ENCODE data around the gene FMNL2.
"Not testable (repeated sequence)": the region's sequence is repeated elsewhere in the genome, so short reads cannot be mapped to it uniquely, and the experiment has no call there.

FMNL2 gene

DNA sequence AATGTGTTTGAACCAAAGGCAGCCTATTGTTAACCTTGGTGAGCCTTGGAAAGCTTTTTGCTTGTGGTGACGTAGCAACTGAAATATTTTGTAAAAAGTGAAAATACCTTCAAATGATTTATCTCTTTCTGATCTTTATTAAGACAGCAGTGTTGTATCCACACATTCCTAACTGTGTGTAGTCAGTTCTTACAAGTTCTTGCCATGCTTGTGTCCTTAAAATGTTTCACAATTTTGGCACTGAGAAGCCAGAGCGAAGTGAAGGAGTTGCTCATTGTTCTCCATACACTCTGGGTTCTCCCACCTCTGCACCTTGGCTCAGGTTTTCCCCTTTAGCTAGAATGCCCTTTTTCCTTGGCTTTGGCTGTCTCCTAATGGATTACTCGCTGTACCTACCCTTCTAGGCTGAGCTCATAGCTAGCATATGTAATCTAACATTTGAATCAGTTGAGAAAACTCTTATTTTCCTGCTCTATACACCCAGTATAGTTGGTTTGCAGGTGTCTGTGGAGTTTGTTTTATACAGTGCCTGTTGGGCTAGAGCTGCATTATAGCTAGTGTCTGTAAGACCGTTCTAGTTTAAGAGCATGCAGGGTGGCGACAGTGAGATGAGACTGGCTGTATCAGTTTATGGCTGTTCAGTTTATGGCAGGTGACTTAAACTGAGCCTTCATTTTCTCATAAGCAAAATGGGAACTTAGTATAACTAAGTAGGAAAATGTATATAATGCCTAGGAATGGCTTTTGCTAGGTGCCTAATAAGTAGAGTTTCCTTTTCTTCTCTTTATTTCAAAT lies 45.5 kb downstream of the FMNL2 start:
- DNase-seq (ENCODE audit: insufficient read length, low spot score) (no peak), FAIRE-seq (no peak)
- no peak for TF ChIP-seq TAF1 (IDR thresholded peaks at IDR 0.05; ENCODE audit: low read depth, low read length)
- TF ChIP-seq POU2F2 (IDR thresholded peaks at IDR 0.05; ENCODE audit: low read depth, low read length), result no peak
- no peak for TF ChIP-seq PAX5 (IDR thresholded peaks at IDR 0.05; ENCODE audit: insufficient read depth, low read length, severe bottlenecking)
- no peak for TF ChIP-seq POLR2AphosphoS5 (IDR thresholded peaks at IDR 0.05; ENCODE audit: low read depth, low read length)
- no peak for TF ChIP-seq POLR2A (IDR thresholded peaks at IDR 0.05; ENCODE audit: low read depth, low read length)
- TF ChIP-seq SPI1 (IDR thresholded peaks at IDR 0.05; ENCODE audit: low read depth, low read length), result no peak

GRCh38 chr2:152383702-152384101 lies 48.7 kb downstream of the FMNL2 start:
- DNase-seq (ENCODE audit: insufficient read length, low spot score) (no peak), FAIRE-seq (no peak)
- TF ChIP-seq POLR2A (IDR thresholded peaks at IDR 0.05; ENCODE audit: low read depth, low read length), result no peak
- no peak for TF ChIP-seq PAX5 (IDR thresholded peaks at IDR 0.05; ENCODE audit: insufficient read depth, low read length, severe bottlenecking)
- TF ChIP-seq SPI1 (IDR thresholded peaks at IDR 0.05; ENCODE audit: low read depth, low read length), result no peak
- TF ChIP-seq POLR2AphosphoS5 (IDR thresholded peaks at IDR 0.05; ENCODE audit: low read depth, low read length), result no peak
- TF ChIP-seq TAF1 (IDR thresholded peaks at IDR 0.05; ENCODE audit: low read depth, low read length), result no peak
- TF ChIP-seq POU2F2 (IDR thresholded peaks at IDR 0.05; ENCODE audit: low read depth, low read length), result no peak

- FAIRE-seq (no peak), DNase-seq (ENCODE audit: insufficient read length, low spot score) (no peak)
- TF ChIP-seq SPI1 (IDR thresholded peaks at IDR 0.05; ENCODE audit: low read depth, low read length) (no peak), PAX5 (IDR thresholded peaks at IDR 0.05; ENCODE audit: insufficient read depth, low read length, severe bottlenecking) (no peak), POLR2AphosphoS5 (IDR thresholded peaks at IDR 0.05; ENCODE audit: low read depth, low read length) (no peak), TAF1 (IDR thresholded peaks at IDR 0.05; ENCODE audit: low read depth, low read length) (no peak), POLR2A (IDR thresholded peaks at IDR 0.05; ENCODE audit: low read depth, low read length) (no peak), POU2F2 (IDR thresholded peaks at IDR 0.05; ENCODE audit: low read depth, low read length) (no peak)
Measured at GRCh38 chr2:152384992-152385391, 50.0 kb downstream of the FMNL2 start.

DNA sequence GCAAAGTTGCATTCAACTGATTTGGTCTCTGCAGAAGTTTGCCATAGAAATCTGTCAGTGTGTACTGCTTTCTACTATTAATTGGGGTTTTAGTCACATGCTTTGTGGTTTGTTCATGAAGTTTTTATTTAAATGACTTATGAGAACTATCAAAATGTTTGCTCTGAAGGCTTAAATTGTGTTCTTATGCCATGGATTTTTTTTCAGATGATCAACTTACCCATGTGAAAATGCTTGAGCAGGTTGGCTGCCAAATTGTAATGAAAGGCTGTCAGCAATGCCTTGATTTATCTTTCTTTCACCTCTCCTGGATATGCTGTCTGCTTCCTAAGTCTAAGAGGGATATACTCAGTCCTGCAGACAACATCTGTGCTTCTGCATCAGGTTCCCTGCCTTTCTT lies 50.7 kb downstream of the FMNL2 start:
- FAIRE-seq (no peak), DNase-seq (ENCODE audit: insufficient read length, low spot score) (no peak)
- no peak for TF ChIP-seq POLR2AphosphoS5 (IDR thresholded peaks at IDR 0.05; ENCODE audit: low read depth, low read length)
- TF ChIP-seq POLR2A (IDR thresholded peaks at IDR 0.05; ENCODE audit: low read depth, low read length), result no peak
- TF ChIP-seq PAX5 (IDR thresholded peaks at IDR 0.05; ENCODE audit: insufficient read depth, low read length, severe bottlenecking), result no peak
- TF ChIP-seq SPI1 (IDR thresholded peaks at IDR 0.05; ENCODE audit: low read depth, low read length), result no peak
- TF ChIP-seq POU2F2 (IDR thresholded peaks at IDR 0.05; ENCODE audit: low read depth, low read length), result no peak
- no peak for TF ChIP-seq TAF1 (IDR thresholded peaks at IDR 0.05; ENCODE audit: low read depth, low read length)

- no peak for TF ChIP-seq POLR2AphosphoS5 (IDR thresholded peaks at IDR 0.05; ENCODE audit: low read depth, low read length)
- TF ChIP-seq POLR2A (IDR thresholded peaks at IDR 0.05; ENCODE audit: low read depth, low read length), result no peak
- no peak for TF ChIP-seq TAF1 (IDR thresholded peaks at IDR 0.05; ENCODE audit: low read depth, low read length)
- TF ChIP-seq SPI1 (IDR thresholded peaks at IDR 0.05; ENCODE audit: low read depth, low read length), result no peak
- no peak for TF ChIP-seq POU2F2 (IDR thresholded peaks at IDR 0.05; ENCODE audit: low read depth, low read length)
- TF ChIP-seq PAX5 (IDR thresholded peaks at IDR 0.05; ENCODE audit: insufficient read depth, low read length, severe bottlenecking), result no peak
- DNase-seq (ENCODE audit: insufficient read length, low spot score) (no peak), FAIRE-seq (no peak)
Measured at GRCh38 chr2:152386266-152386665, 51.3 kb downstream of the FMNL2 start.

DNA sequence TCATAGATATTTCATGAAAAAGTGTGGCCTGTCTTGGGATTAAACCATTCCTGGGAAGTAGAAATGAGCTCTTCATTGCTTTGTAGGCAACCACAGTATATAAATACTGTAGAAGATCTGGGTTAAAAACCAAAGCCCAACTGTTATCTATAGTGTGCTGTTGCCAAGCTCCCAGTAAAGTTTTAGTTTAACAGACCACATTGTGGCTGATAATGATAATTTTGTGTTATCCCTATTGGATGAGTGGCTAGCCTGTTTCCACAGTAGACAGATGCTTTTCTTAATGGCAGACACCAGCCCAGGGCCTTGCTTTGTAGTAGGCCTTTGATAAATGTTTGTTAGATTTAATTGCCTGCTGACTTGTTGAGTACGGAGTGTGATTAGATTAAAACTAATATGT lies 52.1 kb downstream of the FMNL2 start:
- TF ChIP-seq POLR2A (IDR thresholded peaks at IDR 0.05; ENCODE audit: low read depth, low read length) (no peak), PAX5 (IDR thresholded peaks at IDR 0.05; ENCODE audit: insufficient read depth, low read length, severe bottlenecking) (no peak), TAF1 (IDR thresholded peaks at IDR 0.05; ENCODE audit: low read depth, low read length) (no peak), POU2F2 (IDR thresholded peaks at IDR 0.05; ENCODE audit: low read depth, low read length) (no peak)
- DNase-seq (ENCODE audit: insufficient read length, low spot score) (no peak), FAIRE-seq (no peak)

DNA sequence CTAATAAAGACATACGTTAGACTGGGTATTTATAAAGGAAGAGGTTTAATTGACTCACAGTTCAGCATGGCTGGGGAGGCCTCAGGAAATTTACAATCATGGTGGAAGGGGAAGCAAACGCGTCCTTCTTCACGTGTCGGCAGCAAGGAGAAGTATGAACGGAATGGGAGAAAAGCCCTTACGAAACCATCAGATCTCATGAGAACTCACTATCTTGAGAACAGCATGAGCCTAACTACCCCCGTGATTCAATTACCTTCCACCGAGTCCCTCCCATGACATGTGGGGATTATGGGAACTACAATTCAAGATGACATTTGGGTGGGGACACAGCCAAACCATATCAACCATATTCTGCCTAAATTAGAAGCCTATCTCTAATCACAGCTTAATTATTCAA lies 53.3 kb downstream of the FMNL2 start:
- DNase-seq (ENCODE audit: insufficient read length, low spot score), result not testable (repeated sequence)

GRCh38 chr2:152389483-152389882 lies 54.5 kb downstream of the FMNL2 start:
- TF ChIP-seq POLR2A (IDR thresholded peaks at IDR 0.05; ENCODE audit: low read depth, low read length), result no peak
- no peak for TF ChIP-seq PAX5 (IDR thresholded peaks at IDR 0.05; ENCODE audit: insufficient read depth, low read length, severe bottlenecking)
- TF ChIP-seq POU2F2 (IDR thresholded peaks at IDR 0.05; ENCODE audit: low read depth, low read length), result no peak
- TF ChIP-seq SPI1 (IDR thresholded peaks at IDR 0.05; ENCODE audit: low read depth, low read length), result no peak
- TF ChIP-seq POLR2AphosphoS5 (IDR thresholded peaks at IDR 0.05; ENCODE audit: low read depth, low read length), result no peak
- no peak for TF ChIP-seq TAF1 (IDR thresholded peaks at IDR 0.05; ENCODE audit: low read depth, low read length)
- FAIRE-seq, result no peak
- DNase-seq (ENCODE audit: insufficient read length, low spot score), result no peak

More for the DNA sequence above, 53.3 kb downstream of the FMNL2 start:
- FAIRE-seq, result not testable (repeated sequence)

DNA sequence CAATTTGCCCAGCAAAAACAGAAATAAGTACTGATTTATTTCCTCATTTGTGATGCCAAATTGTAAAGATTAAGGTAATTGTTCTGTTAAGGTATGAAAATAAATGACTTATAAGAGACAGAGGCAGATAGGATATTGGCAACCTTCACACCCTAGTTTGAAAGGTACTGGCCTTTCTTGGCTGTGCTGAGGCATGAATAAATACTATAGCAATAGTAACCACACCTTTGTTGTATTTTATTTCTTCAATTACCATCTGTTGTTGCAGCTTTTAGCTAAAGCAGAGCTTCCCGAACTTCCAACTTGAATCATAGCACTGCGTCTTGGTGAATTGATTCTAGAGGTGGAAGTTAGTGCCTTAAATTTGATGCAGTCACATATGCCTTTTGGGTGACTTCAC lies 55.9 kb downstream of the FMNL2 start:
- FAIRE-seq (no peak), DNase-seq (ENCODE audit: insufficient read length, low spot score) (no peak)
- TF ChIP-seq TAF1 (IDR thresholded peaks at IDR 0.05; ENCODE audit: low read depth, low read length), result no peak
- TF ChIP-seq POLR2AphosphoS5 (IDR thresholded peaks at IDR 0.05; ENCODE audit: low read depth, low read length), result no peak
- TF ChIP-seq SPI1 (IDR thresholded peaks at IDR 0.05; ENCODE audit: low read depth, low read length), result no peak
- no peak for TF ChIP-seq POU2F2 (IDR thresholded peaks at IDR 0.05; ENCODE audit: low read depth, low read length)
- no peak for TF ChIP-seq POLR2A (IDR thresholded peaks at IDR 0.05; ENCODE audit: low read depth, low read length)
- no peak for TF ChIP-seq PAX5 (IDR thresholded peaks at IDR 0.05; ENCODE audit: insufficient read depth, low read length, severe bottlenecking)

DNA sequence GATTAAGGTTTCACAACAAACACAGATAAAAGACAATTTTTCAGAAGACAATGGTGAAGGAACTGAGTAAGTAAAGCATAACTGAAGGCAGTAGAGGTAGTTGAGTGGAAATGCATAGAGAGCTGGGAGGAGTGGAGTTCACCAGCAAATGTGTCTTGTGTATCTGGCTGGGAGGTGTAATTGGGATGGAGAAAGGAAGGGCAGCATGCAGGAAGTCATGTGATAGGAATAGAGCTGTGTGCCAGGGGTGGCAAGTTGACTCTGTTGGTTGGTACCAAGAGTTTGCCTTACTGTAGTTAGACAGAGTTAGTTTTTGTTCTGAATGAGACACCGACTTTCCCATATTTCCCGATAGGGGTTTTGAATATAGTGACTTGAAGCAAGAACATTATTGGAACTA lies 56.3 kb downstream of the FMNL2 start:
- no peak for DNase-seq (ENCODE audit: insufficient read length, low spot score)
- TF ChIP-seq TAF1 (IDR thresholded peaks at IDR 0.05; ENCODE audit: low read depth, low read length) (no peak), POLR2A (IDR thresholded peaks at IDR 0.05; ENCODE audit: low read depth, low read length) (no peak), POU2F2 (IDR thresholded peaks at IDR 0.05; ENCODE audit: low read depth, low read length) (no peak), POLR2AphosphoS5 (IDR thresholded peaks at IDR 0.05; ENCODE audit: low read depth, low read length) (no peak), PAX5 (IDR thresholded peaks at IDR 0.05; ENCODE audit: insufficient read depth, low read length, severe bottlenecking) (no peak), SPI1 (IDR thresholded peaks at IDR 0.05; ENCODE audit: low read depth, low read length) (no peak)
- FAIRE-seq, result no peak
